HepG2 (cell line): ENCODE measurements around the gene TRPV5. TPM values are rescaled to one million over a fixed set of nuclear protein-coding genes. Genes with fewer than 3 reads are reported as not detected.

ENCODE experiments used
- ATAC-seq: fragments of 200-7000 bp; cut with Tn5 transposase; 3 replicates; pipeline ENCODE4 v1.9.1; 2020; ENCODE audit warnings: mild to moderate bottlenecking, moderate library complexity
- BruUV-seq: library from RNA; stranded (reverse); fragments of 400-500 nt; replicated peaks from 2 replicates; lab custom pipeline; 2021; lab: Mats Ljungman, UMichigan
- CTCF ChIA-PET: fragments of 300-600 bp; formaldehyde crosslinking; extraction: SDS; loops from one replicate; lab custom pipeline; 2021; ENCODE audit warnings: low total read pairs, inconsistent platforms, low intra/inter-chr PET ratio; lab: Yijun Ruan, JAX
- POLR2A ChIA-PET: fragments of 350-600 bp; sonication (Branson Sonifier 250); formaldehyde crosslinking; loops from one replicate; lab custom pipeline; 2020; ENCODE audit warnings: antibody characterized with exemption, inconsistent platforms; lab: Yijun Ruan, JAX
- DNase-seq: peaks from one replicate; pipeline ENCODE4 v3.0.0-alpha.2; 2015; ENCODE audit warnings: low spot score
- FAIRE-seq: peaks from 3 replicates; lab custom pipeline; 2011; peaks lifted over from hg19 to GRCh38; lab: Jason Lieb, UNC
- H2AFZ ChIP-seq: one replicate; pipeline ENCODE4 v1.6.1; 2011; ENCODE audit warnings: low read length, inconsistent platforms
- H3K27ac ChIP-seq: fragments of 300-600 bp; 3 replicates; pipeline ENCODE4 v1.8.0; 2011; ENCODE audit warnings: mixed run types, mild to moderate bottlenecking, mixed read lengths, low read length, inconsistent platforms; ENCODE audit not compliant: insufficient read depth; ENCODE audit errors: extremely low read length
- H3K27me3 ChIP-seq, 2 experiments: fragments of 200-600 bp in 1 of 2; 2 replicates in 1 of 2; 3 replicates in 1 of 2; pipeline versions ENCODE4 v1.6.0 to v1.8.0; 2011; ENCODE audit warnings: low read length in 2 of 2, mild to moderate bottlenecking in 2 of 2, moderate library complexity in 2 of 2, inconsistent platforms in 1 of 2; ENCODE audit not compliant: insufficient read depth in 2 of 2, control insufficient read depth in 1 of 2
- H3K36me3 ChIP-seq, 2 experiments: fragments of 200-600 bp in 1 of 2; replicated peaks in 1 of 2; 2 replicates in 1 of 2; 3 replicates in 1 of 2; pipeline versions ENCODE4 v1.5.1 to v1.8.0; 2011; ENCODE audit warnings: low read length in 2 of 2, inconsistent platforms in 1 of 2; ENCODE audit not compliant: insufficient read depth in 2 of 2, control insufficient read depth in 1 of 2
- H3K4me1 ChIP-seq: 2 replicates; pipeline ENCODE4 v1.5.1; 2012; ENCODE audit warnings: low read length, inconsistent platforms; ENCODE audit not compliant: insufficient read depth
- H3K4me2 ChIP-seq: 2 replicates; pipeline ENCODE4 v1.6.0; 2011; ENCODE audit warnings: low read depth, low read length, inconsistent platforms
- H3K4me3 ChIP-seq, 3 experiments: fragments of 200-600 bp in 1 of 3; sonication (generic), shearing (Covaris generic) in 1 of 3; replicated peaks in 1 of 3; 2 replicates each; pipeline ENCODE4 v1.5.1; 2011 to 2016; ENCODE audit warnings: low read length in 3 of 3, inconsistent platforms in 2 of 3, low read depth in 2 of 3, mild to moderate bottlenecking in 2 of 3, control low read depth in 1 of 3, mixed read lengths in 1 of 3; ENCODE audit not compliant: insufficient read depth in 1 of 3
- H3K79me2 ChIP-seq: one replicate; pipeline ENCODE4 v1.6.1; 2011; ENCODE audit warnings: low read length, inconsistent platforms; ENCODE audit not compliant: insufficient read depth
- H3K9ac ChIP-seq: 2 replicates; pipeline ENCODE4 v1.6.0; 2011; ENCODE audit warnings: mild to moderate bottlenecking, low read depth, low read length, inconsistent platforms; ENCODE audit not compliant: insufficient read depth
- H3K9me3 ChIP-seq: 2 replicates; pipeline ENCODE4 v1.5.1; 2012; ENCODE audit warnings: mild to moderate bottlenecking, low read length
- H4K20me1 ChIP-seq: 2 replicates; pipeline ENCODE4 v1.6.0; 2011; ENCODE audit warnings: inconsistent platforms, mild to moderate bottlenecking, low read length, moderate library complexity; ENCODE audit not compliant: insufficient read depth
- ERF ChIP-seq: IDR thresholded peaks from 2 replicates; pipeline ENCODE4 v1.6.1; 2018; ENCODE audit warnings: missing biosample characterization, missing genetic modification reagents
- GPN1 ChIP-seq: sonication (generic); formaldehyde crosslinking; IDR thresholded peaks from 2 replicates; pipeline ENCODE4 v1.5.1; 2020; ENCODE audit warnings: missing genetic modification reagents, borderline replicate concordance
- JDP2 ChIP-seq: sonication (generic); formaldehyde crosslinking; IDR thresholded peaks from 2 replicates; pipeline ENCODE4 v1.8.1; 2022; ENCODE audit warnings: missing genetic modification reagents, borderline replicate concordance
- NBN ChIP-seq: fragments of 450-650 bp; conservative IDR thresholded peaks from 2 replicates; pipeline ENCODE4 v1.6.1; 2017
- ZKSCAN1 ChIP-seq: fragments of 150-350 bp; IDR thresholded peaks from 2 replicates; pipeline ENCODE4 v1.6.1; 2014; ENCODE audit warnings: low read length
- ZNF768 ChIP-seq: sonication (generic); formaldehyde crosslinking; IDR thresholded peaks from 2 replicates; pipeline ENCODE4 v1.4.0; 2020; ENCODE audit warnings: missing genetic modification reagents
- ZSCAN9 ChIP-seq: IDR thresholded peaks from 2 replicates; pipeline ENCODE4 v1.6.1; 2016; ENCODE audit warnings: borderline replicate concordance
- whole genome bisulfite sequencing: methylation state at CpG from one replicate; pipeline ENCODE4 v1.1.6; 2017; ENCODE audit warnings: low lambda C conversion rate; 5-methylcytosine and 5-hydroxymethylcytosine counted together
- in situ Hi-C: cut with HindIII; loops from 2 replicates; pipeline ENCODE4 v1.10.0; 2017; ENCODE audit warnings: low pct_unique_long_range_greater_than_20kb; ENCODE audit not compliant: extremely low pct_ligation_motif_present
- intact Hi-C: fragments of 100-400 bp; cut with micrococcal nuclease; formaldehyde crosslinking; loops from one replicate; pipeline ENCODE4 v1.10.0; 2022; ENCODE audit not compliant: unreplicated experiment
- polyA plus RNA-seq, 8 experiments: library from polyadenylated mRNA; depleted of rRNA in 3 of 8; stranded (reverse) in 7 of 8; unstranded in 1 of 8; fragments of >200 nt; fragmentation: Illumina TruSeq in 4 of 8; extraction: Trizol in 4 of 8; gene quantifications; 2 replicates each; pipeline versions ENCODE4 v1.2.1 to v1.2.3, GENCODE V29; 2011 to 2016; ENCODE audit warnings: low read depth in 4 of 8, missing spikeins in 1 of 8, mixed read lengths in 1 of 8; ENCODE audit not compliant: insufficient read depth in 1 of 8
- total RNA-seq, 5 experiments: library from RNA; depleted of rRNA; stranded (reverse); fragments of >200 nt; fragmentation: Illumina TruSeq; extraction: Trizol; gene quantifications; 2 replicates each; pipeline ENCODE4 v1.2.3, GENCODE V29; 2016; ENCODE audit warnings: low read depth in 1 of 5
- TF ChIP-seq, protein P1 (sequence below): sonication (generic); formaldehyde crosslinking; IDR thresholded peaks from 2 replicates; pipeline ENCODE4 v1.4.0; 2020; ENCODE audit warnings: mild to moderate bottlenecking, missing genetic modification reagents

TRPV5 gene
- total and polyA plus RNA-seq, 2 of the 13 experiments (the other 11 are each of a cell fraction or from before 2014, with no cell fraction given) = not detected

DNA sequence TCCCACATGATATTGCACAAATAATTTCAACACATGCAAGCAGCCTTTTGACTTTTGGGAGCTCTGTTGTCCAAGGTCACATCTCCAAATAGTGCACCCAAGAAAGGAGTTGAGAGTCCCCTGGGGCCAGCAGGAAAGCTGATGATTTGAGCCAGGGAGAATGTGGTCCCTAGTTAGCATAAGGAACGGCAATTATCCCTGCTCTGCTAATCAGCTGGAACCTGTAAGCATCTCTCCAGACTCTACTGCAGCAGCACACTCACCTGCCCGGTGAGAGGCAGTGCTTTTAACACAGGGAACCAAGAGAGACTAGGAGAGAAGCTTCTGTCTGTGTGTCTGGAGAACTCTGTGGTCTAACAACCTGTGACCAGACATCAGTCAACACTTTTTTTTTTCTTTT is 17.0 kb downstream of the TRPV5 start:
- CTCF ChIA-PET = no interaction called here
- FAIRE-seq (no peak), DNase-seq (no peak), ATAC-seq (no peak)
- Histone ChIP-seq H2AFZ (no peak overlapping the region), H4K20me1 (no peaks in the 10 kb centered on the region), H3K9ac (no peak overlapping the region), H3K4me1 (no peaks in the 10 kb centered on the region), H3K4me3 (no peak overlapping the region), H3K27ac (no peak overlapping the region), H3K27me3 (no peaks in the 10 kb centered on the region), H3K9me3 (no peaks in the 10 kb centered on the region), H3K36me3 (no peaks in the 10 kb centered on the region), H3K79me2 (no peaks in the 10 kb centered on the region), H3K4me2 (no peak overlapping the region)
- TF ChIP-seq ZNF768 (CRISPR knock-in tag) = no peak
- no peak for TF ChIP-seq ZKSCAN1
- TF ChIP-seq, protein P1, sequence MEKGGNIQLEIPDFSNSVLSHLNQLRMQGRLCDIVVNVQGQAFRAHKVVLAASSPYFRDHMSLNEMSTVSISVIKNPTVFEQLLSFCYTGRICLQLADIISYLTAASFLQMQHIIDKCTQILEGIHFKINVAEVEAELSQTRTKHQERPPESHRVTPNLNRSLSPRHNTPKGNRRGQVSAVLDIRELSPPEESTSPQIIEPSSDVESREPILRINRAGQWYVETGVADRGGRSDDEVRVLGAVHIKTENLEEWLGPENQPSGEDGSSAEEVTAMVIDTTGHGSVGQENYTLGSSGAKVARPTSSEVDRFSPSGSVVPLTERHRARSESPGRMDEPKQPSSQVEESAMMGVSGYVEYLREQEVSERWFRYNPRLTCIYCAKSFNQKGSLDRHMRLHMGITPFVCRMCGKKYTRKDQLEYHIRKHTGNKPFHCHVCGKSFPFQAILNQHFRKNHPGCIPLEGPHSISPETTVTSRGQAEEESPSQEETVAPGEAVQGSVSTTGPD (CRISPR knock-in tag) = no peak
- TF ChIP-seq JDP2 (CRISPR knock-in tag) = no peak
- POLR2A ChIA-PET = no interaction called here
- intact Hi-C loops (no loop called here), in situ Hi-C loops (no loop called here)
- BruUV-seq = no TSS peak
- WGBS = 0% methylated on average over 1 of the region's 2 CpGs

DNA sequence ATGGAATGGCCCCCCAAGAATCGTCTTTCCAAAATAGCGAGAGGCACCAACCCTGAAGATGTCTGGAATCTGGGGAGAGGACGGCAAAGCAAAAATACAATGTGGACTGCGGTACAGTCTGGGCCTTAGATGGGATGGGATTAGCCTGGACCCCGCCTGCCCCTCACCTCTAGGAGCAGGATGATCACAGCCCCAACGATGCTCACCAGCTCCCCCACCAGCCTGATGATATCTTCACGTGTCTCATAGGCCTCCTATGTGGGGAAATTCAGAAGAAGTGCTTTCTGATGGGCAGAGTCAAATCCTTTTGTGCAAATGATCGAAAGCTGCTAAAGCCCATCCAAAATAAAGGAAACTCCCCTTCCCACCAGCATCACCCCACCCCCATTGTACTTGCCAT is 18.2 kb downstream of the TRPV5 start:
- intact Hi-C loops (no loop called here), in situ Hi-C loops (no loop called here)
- CTCF ChIA-PET = no interaction called here
- TF ChIP-seq NBN = no peak
- TF ChIP-seq GPN1 (CRISPR knock-in tag) = no peak
- TF ChIP-seq ERF (CRISPR knock-in tag) = no peak
- no peak for TF ChIP-seq ZSCAN9 (CRISPR knock-in tag)
- no peak overlapping the region for H2AFZ ChIP-seq
- BruUV-seq = no TSS peak
- ATAC-seq = no peak
- no peak for DNase-seq
- no peaks in the 10 kb centered on the region for H4K20me1 ChIP-seq
- H3K4me3 ChIP-seq = no peak overlapping the region
- H3K9me3 ChIP-seq = no peaks in the 10 kb centered on the region
- POLR2A ChIA-PET = no interaction called here
- no peak overlapping the region for H3K9ac ChIP-seq
- 31% methylated on average over 6 of the region's 8 CpGs for WGBS
- H3K27ac ChIP-seq = no peak overlapping the region
- no peak for FAIRE-seq
- no peaks in the 10 kb centered on the region for H3K36me3 ChIP-seq
- no peaks in the 10 kb centered on the region for H3K27me3 ChIP-seq
- no peaks in the 10 kb centered on the region for H3K79me2 ChIP-seq
- no peak overlapping the region for H3K4me2 ChIP-seq
- no peaks in the 10 kb centered on the region for H3K4me1 ChIP-seq
